ENCODE data around the gene VPS13C. TPM values are rescaled to one million over a fixed set of nuclear protein-coding genes. Genes with fewer than 3 reads are reported as not detected.

Gene VPS13C
- total and polyA plus RNA-seq, 7 donors: 7.1 to 34.1 (median 24.8) TPM

DNA sequence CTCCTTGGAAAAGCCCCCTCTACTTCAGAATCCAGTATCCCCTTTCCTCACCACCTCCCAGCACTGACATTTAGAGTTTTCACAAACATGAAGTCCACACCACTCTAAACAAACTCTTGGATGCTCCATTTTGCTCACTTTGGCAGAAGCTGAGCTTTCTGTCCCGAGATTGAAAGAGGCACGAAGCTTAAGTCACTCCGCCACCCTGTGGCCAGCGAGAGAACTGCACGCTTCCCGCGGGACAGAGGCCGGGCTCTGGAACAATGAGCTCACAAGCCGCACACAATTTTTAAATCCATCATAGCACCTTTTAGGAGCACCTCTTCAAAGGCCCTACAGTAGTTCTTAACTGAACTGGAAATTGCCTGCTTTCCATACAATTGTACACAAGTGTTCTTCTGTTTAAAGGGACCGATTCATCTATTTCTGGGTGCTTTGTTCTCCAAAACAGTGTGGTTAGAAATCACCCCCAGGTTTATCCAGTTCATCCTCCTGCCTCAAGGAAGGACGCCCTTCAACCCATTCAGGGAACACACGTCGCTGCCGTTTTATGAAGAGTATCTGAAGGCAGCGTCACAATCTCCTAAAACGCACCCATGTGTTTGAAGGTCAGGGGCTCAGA is 226.1 kb downstream of the VPS13C start:
- Histone ChIP-seq H3K9me3 (no peaks in the 10 kb centered on the region), H3K27me3 (ENCODE audit: insufficient read depth in 3 of 3, low read length in 2 of 3) (no peaks in the 10 kb centered on the region), H3K27ac (no peak overlapping the region), H3K4me3 (no peak overlapping the region), H3K36me3 (ENCODE audit: insufficient read depth in 1 of 2, low read depth in 1 of 2) (no peaks in the 10 kb centered on the region), H3K4me1 (no peaks in the 10 kb centered on the region)
- intact Hi-C loops (cut with DNase I): loop anchor here (2.0 to 10.0 kb wide), 5 partner anchors 131 to 1319 kb away; no protein-coding TSS in a partner anchor
- ATAC-seq (peak; percentile 76 to 91 (median 84)), DNase-seq (peak; percentile 82 to 89)
- TF ChIP-seq, protein P1, sequence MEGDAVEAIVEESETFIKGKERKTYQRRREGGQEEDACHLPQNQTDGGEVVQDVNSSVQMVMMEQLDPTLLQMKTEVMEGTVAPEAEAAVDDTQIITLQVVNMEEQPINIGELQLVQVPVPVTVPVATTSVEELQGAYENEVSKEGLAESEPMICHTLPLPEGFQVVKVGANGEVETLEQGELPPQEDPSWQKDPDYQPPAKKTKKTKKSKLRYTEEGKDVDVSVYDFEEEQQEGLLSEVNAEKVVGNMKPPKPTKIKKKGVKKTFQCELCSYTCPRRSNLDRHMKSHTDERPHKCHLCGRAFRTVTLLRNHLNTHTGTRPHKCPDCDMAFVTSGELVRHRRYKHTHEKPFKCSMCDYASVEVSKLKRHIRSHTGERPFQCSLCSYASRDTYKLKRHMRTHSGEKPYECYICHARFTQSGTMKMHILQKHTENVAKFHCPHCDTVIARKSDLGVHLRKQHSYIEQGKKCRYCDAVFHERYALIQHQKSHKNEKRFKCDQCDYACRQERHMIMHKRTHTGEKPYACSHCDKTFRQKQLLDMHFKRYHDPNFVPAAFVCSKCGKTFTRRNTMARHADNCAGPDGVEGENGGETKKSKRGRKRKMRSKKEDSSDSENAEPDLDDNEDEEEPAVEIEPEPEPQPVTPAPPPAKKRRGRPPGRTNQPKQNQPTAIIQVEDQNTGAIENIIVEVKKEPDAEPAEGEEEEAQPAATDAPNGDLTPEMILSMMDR (IDR thresholded peaks at IDR 0.05): peak; percentile 99
- 28 to 30% (median 28%) methylated on average over 16 of the region's 16 CpGs for WGBS, 3 donors

DNA sequence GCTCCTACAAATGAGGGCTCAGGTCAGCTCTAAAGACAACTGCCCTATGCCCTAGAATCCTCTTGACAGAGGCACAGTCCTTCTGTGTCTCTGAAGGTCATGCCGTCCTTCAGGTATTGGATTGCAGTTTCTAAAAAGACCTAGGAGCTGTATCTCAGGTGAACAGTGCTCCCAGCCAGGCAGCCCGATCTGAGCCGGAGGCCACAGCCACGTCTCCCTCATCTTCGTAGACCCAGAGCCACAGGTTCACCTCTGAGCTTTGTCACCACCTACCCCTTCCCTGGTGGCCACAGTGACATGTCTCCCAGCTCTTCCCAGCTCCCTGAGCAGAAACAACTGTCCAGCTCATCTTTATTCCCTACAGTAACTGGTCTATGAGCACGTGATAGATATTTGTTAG is 228.0 kb downstream of the VPS13C start:
- Histone ChIP-seq H3K4me3 (no peak overlapping the region), H3K36me3 (ENCODE audit: insufficient read depth in 1 of 2, low read depth in 1 of 2) (no peaks in the 10 kb centered on the region), H3K27me3 (ENCODE audit: insufficient read depth in 3 of 3, low read length in 2 of 3) (no peaks in the 10 kb centered on the region), H3K4me1 (no peaks in the 10 kb centered on the region), H3K27ac (no peak overlapping the region), H3K9me3 (no peaks in the 10 kb centered on the region)
- WGBS, 3 donors: 76 to 89% (median 79%) methylated on average over 6 of the region's 6 CpGs
- intact Hi-C loops (cut with DNase I): loop anchor here in 1 of 2 donors (10.0 kb wide), 4 partner anchors 297 to 1317 kb away; no protein-coding TSS in a partner anchor
- DNase-seq: no peak
- TF ChIP-seq, protein P1 (IDR thresholded peaks at IDR 0.05): no peak
- no peak for ATAC-seq

DNA sequence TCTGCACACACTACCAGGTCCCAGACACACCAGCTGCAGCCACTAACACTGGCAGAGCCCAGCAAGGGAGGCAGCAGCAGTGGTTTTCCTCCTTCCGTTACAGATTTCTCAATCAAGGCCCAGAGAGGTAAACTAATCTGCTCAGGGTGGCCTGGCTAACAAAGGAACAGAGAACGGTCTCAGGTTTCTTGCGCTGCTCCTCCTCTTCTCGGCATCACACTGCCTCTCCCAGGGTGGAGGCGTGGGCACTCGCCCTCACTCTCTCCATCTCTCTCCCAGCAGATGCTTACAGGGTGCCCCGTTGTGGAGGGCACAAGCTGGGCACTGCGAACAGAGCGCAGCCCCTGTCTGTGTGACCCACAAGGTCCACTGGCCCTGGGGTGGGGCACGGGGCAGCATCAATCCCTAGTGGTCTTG is 228.7 kb downstream of the VPS13C start:
- Histone ChIP-seq H3K9me3 (no peaks in the 10 kb centered on the region), H3K4me1 (no peaks in the 10 kb centered on the region), H3K27me3 (ENCODE audit: insufficient read depth in 3 of 3, low read length in 2 of 3) (no peaks in the 10 kb centered on the region), H3K36me3 (ENCODE audit: insufficient read depth in 1 of 2, low read depth in 1 of 2) (no peaks in the 10 kb centered on the region), H3K4me3 (no peak overlapping the region), H3K27ac (no peak overlapping the region)
- DNase-seq (no peak), ATAC-seq (peak; percentile 13 to 42 (median 19))
- TF ChIP-seq, protein P1 (IDR thresholded peaks at IDR 0.05): no peak
- 72 to 89% (median 82%) methylated on average over 10 of the region's 10 CpGs for WGBS, 3 donors
- intact Hi-C loops (cut with DNase I): loop anchor here in 1 of 2 donors (10.0 kb wide), 4 partner anchors 297 to 1317 kb away; no protein-coding TSS in a partner anchor

DNA sequence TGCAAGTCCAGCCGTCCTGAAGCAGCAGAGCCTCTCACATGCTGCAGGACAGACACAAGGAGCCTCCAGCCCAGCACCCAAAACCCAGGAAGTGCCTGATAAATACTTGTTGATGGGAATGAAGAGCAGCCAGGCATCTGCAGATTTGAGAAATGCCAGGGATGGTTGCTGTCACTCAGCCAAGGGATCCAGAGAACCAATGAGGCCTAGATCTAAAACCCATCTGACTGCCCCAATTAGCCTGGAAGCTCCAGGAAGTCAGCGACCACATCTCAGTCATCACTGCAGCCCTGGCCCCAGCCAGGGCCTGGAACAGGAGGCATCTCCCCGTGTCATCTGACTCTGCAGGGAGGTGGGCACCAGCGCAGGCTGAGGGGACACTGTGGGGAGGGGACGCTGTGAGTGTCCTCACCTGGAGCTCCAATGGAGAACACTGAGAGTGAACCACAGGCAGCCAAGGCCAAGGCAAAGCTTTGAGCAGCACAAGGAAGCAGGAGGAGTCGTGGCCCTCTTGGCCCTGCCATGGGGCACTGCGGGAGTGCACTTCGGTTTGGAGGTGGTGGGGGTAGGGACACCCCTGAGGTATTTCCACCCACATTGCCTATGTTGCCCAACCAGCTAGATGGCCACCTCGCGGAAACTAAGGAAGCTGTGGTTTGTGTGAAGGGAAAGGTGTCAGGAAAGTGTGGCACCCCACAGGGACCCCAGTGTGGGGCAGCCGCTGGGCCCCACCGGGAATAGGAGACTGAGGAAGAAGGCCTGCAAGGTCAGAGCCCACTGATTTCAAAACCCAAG is 229.5 kb downstream of the VPS13C start:
- TF ChIP-seq, protein P1 (IDR thresholded peaks at IDR 0.05): no peak
- 85 to 92% (median 91%) methylated on average over 12 of the region's 12 CpGs for WGBS, 3 donors
- DNase-seq: no peak
- Histone ChIP-seq H3K36me3 (ENCODE audit: insufficient read depth in 1 of 2, low read depth in 1 of 2) (no peaks in the 10 kb centered on the region), H3K9me3 (no peaks in the 10 kb centered on the region), H3K4me3 (no peak overlapping the region), H3K27me3 (ENCODE audit: insufficient read depth in 3 of 3, low read length in 2 of 3) (no peaks in the 10 kb centered on the region), H3K27ac (no peak overlapping the region), H3K4me1 (no peaks in the 10 kb centered on the region)
- ATAC-seq: no peak
- intact Hi-C loops (cut with DNase I): loop anchor here in 1 of 2 donors (10.0 kb wide), 4 partner anchors 296 to 1316 kb away; no protein-coding TSS in a partner anchor

Data from psoas muscle (tissue), 8 donors.